ENCODE results near the gene NRP1.

- TF ChIP-seq CTCF (IDR thresholded peaks at IDR 0.05; ENCODE audit: low read length) (no peak), EZH2 (optimal IDR thresholded peaks at IDR 0.05; ENCODE audit: low read depth, low read length) (no peak), EZH2phosphoT487 (IDR thresholded peaks at IDR 0.05; ENCODE audit: low read length) (no peak)
Observed at GRCh38 chr10:33139181-33139646, 195.3 kb downstream of the NRP1 start.
